SK-N-SH (cell line): ENCODE data around the gene COMT. TPM values are rescaled to one million over a fixed set of nuclear protein-coding genes. Genes with fewer than 3 reads are reported as not detected.
A peak's percentile ranks its signal among the peaks of the same experiment; 100 is the strongest.

Experiments used
- CTCF ChIA-PET: fragments of 300-600, 350-600 bp; formaldehyde crosslinking; extraction: SDS; loops from one replicate; lab custom pipeline; 2021; lab: Yijun Ruan, JAX
- POLR2A ChIA-PET: fragments of 350-600 bp; sonication (Branson Sonifier 250); formaldehyde crosslinking; extraction: SDS; loops from one replicate; lab custom pipeline; 2020; ENCODE audit warnings: antibody characterized with exemption, inconsistent platforms; lab: Yijun Ruan, JAX
- DNase-seq: peaks from one replicate; pipeline ENCODE4 v3.0.0; 2012
- H2AFZ ChIP-seq: fragments of 200-600 bp; sonication (generic); 2 replicates; pipeline ENCODE4 v1.8.1; 2016; ENCODE audit warnings: antibody characterized with exemption, mild to moderate bottlenecking, low read depth
- H3F3A ChIP-seq: fragments of 200-600 bp; sonication (generic); replicated peaks from 2 replicates; pipeline ENCODE3; 2016; ENCODE audit warnings: antibody characterized with exemption, mild to moderate bottlenecking; ENCODE audit not compliant: insufficient read depth
- H3K27ac ChIP-seq, 2 experiments: fragments of 200-500 bp in 1 of 2; fragments of 200-600 bp in 1 of 2; sonication (Bioruptor generic) in 1 of 2; sonication (generic), shearing (Covaris generic) in 1 of 2; 2 replicates each; pipeline versions ENCODE4 v1.5.1 to v1.6.1; 2014 to 2016; ENCODE audit warnings: low read depth in 2 of 2, inconsistent platforms in 1 of 2, low read length in 1 of 2, mild to moderate bottlenecking in 1 of 2, mixed read lengths in 1 of 2
- H3K27me3 ChIP-seq: fragments of 200-600 bp; sonication (generic), shearing (Covaris generic); 2 replicates; pipeline ENCODE4 v1.6.1; 2016; ENCODE audit warnings: mixed run types; ENCODE audit not compliant: insufficient read depth
- H3K36me3 ChIP-seq, 2 experiments: fragments of 200-500 bp in 1 of 2; fragments of 200-600 bp in 1 of 2; sonication (Bioruptor generic) in 1 of 2; sonication (generic) in 1 of 2; replicated peaks in 1 of 2; 2 replicates each; pipeline versions ENCODE3 to v1.5.1; 2014 to 2016; ENCODE audit warnings: low read length in 1 of 2, mild to moderate bottlenecking in 1 of 2; ENCODE audit not compliant: insufficient read depth in 2 of 2, control insufficient read depth in 1 of 2
- H3K4me1 ChIP-seq, 2 experiments: fragments of 200-500 bp in 1 of 2; fragments of 200-600 bp in 1 of 2; sonication (Bioruptor generic) in 1 of 2; sonication (generic), shearing (Covaris generic) in 1 of 2; 2 replicates each; pipeline versions ENCODE4 v1.5.1 to v1.6.1; 2014 to 2016; ENCODE audit warnings: low read depth in 1 of 2, low read length in 1 of 2, mixed run types in 1 of 2; ENCODE audit not compliant: insufficient read depth in 2 of 2, control insufficient read depth in 1 of 2
- H3K4me2 ChIP-seq: fragments of 200-600 bp; sonication (generic), shearing (Covaris generic); 2 replicates; pipeline ENCODE4 v1.6.1; 2017; ENCODE audit warnings: mixed run types
- H3K4me3 ChIP-seq, 2 experiments: fragments of 200-500 bp in 1 of 2; fragments of 200-600 bp in 1 of 2; sonication (Bioruptor generic) in 1 of 2; sonication (generic), shearing (Covaris generic) in 1 of 2; 2 replicates each; pipeline versions ENCODE4 v1.5.1 to v1.8.1; 2014 to 2016; ENCODE audit warnings: low read depth in 2 of 2, inconsistent platforms in 1 of 2, low read length in 1 of 2, mild to moderate bottlenecking in 1 of 2, mixed read lengths in 1 of 2, moderate library complexity in 1 of 2
- H3K79me2 ChIP-seq: fragments of 200-600 bp; sonication (generic); 2 replicates; pipeline ENCODE4 v1.8.1; 2017; ENCODE audit warnings: mild to moderate bottlenecking; ENCODE audit not compliant: insufficient read depth
- H3K9ac ChIP-seq: fragments of 200-600 bp; sonication (generic); 2 replicates; pipeline ENCODE4 v1.6.1; 2017; ENCODE audit warnings: mixed run types
- H3K9me2 ChIP-seq: fragments of 200-600 bp; sonication (generic); 2 replicates; pipeline ENCODE4 v1.6.1; 2017; ENCODE audit warnings: mixed run types
- H3K9me3 ChIP-seq: fragments of 200-600 bp; sonication (generic); 2 replicates; pipeline ENCODE4 v1.6.1; 2017; ENCODE audit warnings: mixed run types, mild to moderate bottlenecking, moderate library complexity
- H4K20me1 ChIP-seq: fragments of 200-600 bp; sonication (generic); 2 replicates; pipeline ENCODE4 v1.6.1; 2017; ENCODE audit warnings: mild to moderate bottlenecking, mixed run types; ENCODE audit not compliant: insufficient read depth
- ELF1 ChIP-seq: IDR thresholded peaks from 2 replicates; pipeline ENCODE4 v1.4.0; 2012
- EP300 ChIP-seq, 2 experiments: IDR thresholded peaks; 2 replicates each; pipeline versions ENCODE4 v1.4.0 to v1.6.1; 2012; ENCODE audit warnings: borderline replicate concordance in 1 of 2, low read depth in 1 of 2, low read length in 1 of 2
- FOSL2 ChIP-seq: IDR thresholded peaks from 2 replicates; pipeline ENCODE4 v1.4.0; 2012; ENCODE audit warnings: low read depth, mild to moderate bottlenecking, moderate library complexity, borderline replicate concordance
- GATA2 ChIP-seq: sonication (generic); formaldehyde crosslinking; IDR thresholded peaks from 2 replicates; pipeline ENCODE4 v1.5.0; 2020; ENCODE audit warnings: mild to moderate bottlenecking, missing genetic modification reagents
- MXI1 ChIP-seq: IDR thresholded peaks from 2 replicates; pipeline ENCODE4 v1.6.1; 2012; ENCODE audit warnings: mild to moderate bottlenecking, low read depth, low read length, improper control_type of control experiment
- POLR2AphosphoS5 ChIP-seq: IDR thresholded peaks from 2 replicates; pipeline ENCODE4 v1.6.1; 2012; ENCODE audit warnings: low read depth, low read length
- YY1 ChIP-seq: IDR thresholded peaks from 2 replicates; pipeline ENCODE4 v1.4.0; 2012; ENCODE audit warnings: low read depth, mild to moderate bottlenecking
- whole genome bisulfite sequencing: methylation state at CpG from one replicate; pipeline ENCODE4 v1.1.6; 2017; ENCODE audit warnings: low lambda C conversion rate; 5-methylcytosine and 5-hydroxymethylcytosine counted together
- polyA plus RNA-seq, 3 experiments: library from polyadenylated mRNA; depleted of rRNA; stranded (reverse); fragments of >200 nt; gene quantifications; 2 replicates each; pipeline ENCODE4 v1.2.3, GENCODE V29; 2012
- TF ChIP-seq, protein P1 (sequence below): IDR thresholded peaks from 2 replicates; pipeline ENCODE4 v1.4.0; 2012; ENCODE audit warnings: low read depth
- TF ChIP-seq, protein P2 (sequence below): fragments of 150-350 bp; IDR thresholded peaks from 2 replicates; pipeline ENCODE4 v1.6.1; 2016; ENCODE audit warnings: mild to moderate bottlenecking, low read depth, low read length
- TF ChIP-seq, protein P3 (sequence below): IDR thresholded peaks from 2 replicates; pipeline ENCODE4 v1.6.1; 2012; ENCODE audit warnings: mild to moderate bottlenecking, low read depth, low read length, moderate library complexity

The COMT gene
- polyA plus RNA-seq, 1 of the 3 experiments (the other 2 are of a cell fraction), result 343 TPM

DNA sequence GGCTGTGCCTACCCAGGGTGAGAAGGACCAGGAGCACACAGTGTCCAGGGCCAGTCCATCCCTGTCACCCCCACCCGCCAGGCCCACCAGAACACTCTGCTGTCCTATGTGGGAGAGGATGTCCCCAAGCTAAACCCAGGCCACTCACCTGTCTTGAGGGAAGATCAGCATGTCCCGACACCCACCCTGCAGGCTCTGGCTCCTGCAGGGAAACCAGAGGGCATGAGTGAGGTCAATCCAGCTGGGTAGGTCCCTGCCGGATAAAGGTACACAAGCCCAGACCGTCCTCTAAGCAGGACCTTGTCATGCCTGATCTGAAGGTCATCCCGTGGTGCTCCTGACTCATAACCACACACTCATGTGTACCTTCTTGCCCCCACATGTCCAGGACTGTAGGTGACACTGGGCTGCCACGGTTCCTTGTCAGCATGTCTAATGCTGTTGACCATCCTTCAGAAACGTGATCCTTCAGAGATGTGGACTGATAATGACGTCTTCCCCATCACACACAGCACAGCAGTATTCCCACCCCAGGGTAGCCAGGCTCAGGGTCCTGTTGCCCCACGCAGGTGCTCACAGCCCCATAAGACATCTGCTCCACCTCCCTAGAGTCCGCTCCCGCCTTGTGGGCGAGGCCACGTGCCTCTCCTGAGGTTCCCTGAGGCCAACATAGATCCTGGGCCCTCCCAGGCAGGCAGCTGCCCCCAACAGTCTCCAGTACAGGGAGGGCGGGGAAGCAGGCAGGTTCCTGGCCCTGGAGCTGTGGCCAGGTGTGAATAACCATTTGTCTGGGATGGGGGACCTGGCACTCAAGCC lies 68.9 kb downstream of the COMT start:
- CTCF ChIA-PET, result interaction anchor here (1.0 to 8.9 kb wide), 6 partner anchors 11 to 280 kb away, joined by 3 to 501 read pairs (median 39); partner anchors contain the start of gene TANGO2
- TF ChIP-seq MXI1 (no peak; the same call in 1 of the 2 replicates), EP300 (IDR thresholded peaks at IDR 0.05; ENCODE audit: borderline replicate concordance in 1 of 2, low read depth in 1 of 2, low read length in 1 of 2) (no peak), ELF1 (no peak), YY1 (no peak), FOSL2 (no peak), POLR2AphosphoS5 (no peak), GATA2 (CRISPR knock-in tag) (no peak)
- TF ChIP-seq, protein P1, sequence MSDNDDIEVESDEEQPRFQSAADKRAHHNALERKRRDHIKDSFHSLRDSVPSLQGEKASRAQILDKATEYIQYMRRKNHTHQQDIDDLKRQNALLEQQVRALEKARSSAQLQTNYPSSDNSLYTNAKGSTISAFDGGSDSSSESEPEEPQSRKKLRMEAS, result no peak
- TF ChIP-seq, protein P2, sequence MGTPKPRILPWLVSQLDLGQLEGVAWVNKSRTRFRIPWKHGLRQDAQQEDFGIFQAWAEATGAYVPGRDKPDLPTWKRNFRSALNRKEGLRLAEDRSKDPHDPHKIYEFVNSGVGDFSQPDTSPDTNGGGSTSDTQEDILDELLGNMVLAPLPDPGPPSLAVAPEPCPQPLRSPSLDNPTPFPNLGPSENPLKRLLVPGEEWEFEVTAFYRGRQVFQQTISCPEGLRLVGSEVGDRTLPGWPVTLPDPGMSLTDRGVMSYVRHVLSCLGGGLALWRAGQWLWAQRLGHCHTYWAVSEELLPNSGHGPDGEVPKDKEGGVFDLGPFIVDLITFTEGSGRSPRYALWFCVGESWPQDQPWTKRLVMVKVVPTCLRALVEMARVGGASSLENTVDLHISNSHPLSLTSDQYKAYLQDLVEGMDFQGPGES, result no peak
- TF ChIP-seq, protein P3, sequence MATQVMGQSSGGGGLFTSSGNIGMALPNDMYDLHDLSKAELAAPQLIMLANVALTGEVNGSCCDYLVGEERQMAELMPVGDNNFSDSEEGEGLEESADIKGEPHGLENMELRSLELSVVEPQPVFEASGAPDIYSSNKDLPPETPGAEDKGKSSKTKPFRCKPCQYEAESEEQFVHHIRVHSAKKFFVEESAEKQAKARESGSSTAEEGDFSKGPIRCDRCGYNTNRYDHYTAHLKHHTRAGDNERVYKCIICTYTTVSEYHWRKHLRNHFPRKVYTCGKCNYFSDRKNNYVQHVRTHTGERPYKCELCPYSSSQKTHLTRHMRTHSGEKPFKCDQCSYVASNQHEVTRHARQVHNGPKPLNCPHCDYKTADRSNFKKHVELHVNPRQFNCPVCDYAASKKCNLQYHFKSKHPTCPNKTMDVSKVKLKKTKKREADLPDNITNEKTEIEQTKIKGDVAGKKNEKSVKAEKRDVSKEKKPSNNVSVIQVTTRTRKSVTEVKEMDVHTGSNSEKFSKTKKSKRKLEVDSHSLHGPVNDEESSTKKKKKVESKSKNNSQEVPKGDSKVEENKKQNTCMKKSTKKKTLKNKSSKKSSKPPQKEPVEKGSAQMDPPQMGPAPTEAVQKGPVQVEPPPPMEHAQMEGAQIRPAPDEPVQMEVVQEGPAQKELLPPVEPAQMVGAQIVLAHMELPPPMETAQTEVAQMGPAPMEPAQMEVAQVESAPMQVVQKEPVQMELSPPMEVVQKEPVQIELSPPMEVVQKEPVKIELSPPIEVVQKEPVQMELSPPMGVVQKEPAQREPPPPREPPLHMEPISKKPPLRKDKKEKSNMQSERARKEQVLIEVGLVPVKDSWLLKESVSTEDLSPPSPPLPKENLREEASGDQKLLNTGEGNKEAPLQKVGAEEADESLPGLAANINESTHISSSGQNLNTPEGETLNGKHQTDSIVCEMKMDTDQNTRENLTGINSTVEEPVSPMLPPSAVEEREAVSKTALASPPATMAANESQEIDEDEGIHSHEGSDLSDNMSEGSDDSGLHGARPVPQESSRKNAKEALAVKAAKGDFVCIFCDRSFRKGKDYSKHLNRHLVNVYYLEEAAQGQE, result no peak

More for the DNA sequence above, 68.9 kb downstream of the COMT start:
- Histone ChIP-seq H3K4me1 (peaks cover 0 to 77% of the 10 kb centered on the region in 2 experiments; a peak in 2 of 4 replicates), H3K36me3 (no peaks in the 10 kb centered on the region), H3K9me2 (no peaks in the 10 kb centered on the region), H3K9me3 (no peaks in the 10 kb centered on the region), H3K27me3 (no peaks in the 10 kb centered on the region), H3K79me2 (no peaks in the 10 kb centered on the region), H3K27ac (peak overlapping the region in 1 of 2 experiments; percentile 99; a peak in 2 of 4 replicates), H3F3A (peaks cover 5% of the 10 kb centered on the region), H3K4me3 (no peak overlapping the region), H2AFZ (no peak overlapping the region), H3K4me2 (no peak overlapping the region), H3K9ac (no peak overlapping the region), H4K20me1 (no peaks in the 10 kb centered on the region)
- DNase-seq, result no peak
- POLR2A ChIA-PET, result interaction anchor here (0.7 to 2.6 kb wide), 5 partner anchors 12 to 41 kb away, joined by 3 to 9 read pairs (median 3); no protein-coding TSS in a partner anchor
- WGBS, result 84% methylated on average over 13 of the region's 14 CpGs
